D721Med (cell line): Measurements from ENCODE around the gene TENM4.

Source experiments
- DNase-seq: peaks from one replicate; pipeline ENCODE4 v3.0.0; 2011; ENCODE audit warnings: low spot score; ENCODE audit not compliant: insufficient read length
- FAIRE-seq: peaks from 2 replicates; lab custom pipeline; 2011; peaks lifted over from hg19 to GRCh38; lab: Jason Lieb, UNC
- CTCF ChIP-seq: IDR thresholded peaks from 2 replicates; pipeline ENCODE4 v1.5.1; 2012; ENCODE audit warnings: mild to moderate bottlenecking, control low read depth; ENCODE audit not compliant: insufficient read depth; ENCODE audit errors: missing control alignments

TENM4 gene

GRCh38 chr11:79086056-79086455, 354.8 kb downstream of the TENM4 start:
- TF ChIP-seq CTCF = no peak
- DNase-seq (no peak), FAIRE-seq (no peak)

GRCh38 chr11:79084382-79084781, 356.4 kb downstream of the TENM4 start:
- no peak for DNase-seq
- no peak for FAIRE-seq

GRCh38 chr11:79083352-79083751, 357.5 kb downstream of the TENM4 start:
- DNase-seq = no peak
- TF ChIP-seq CTCF = no peak
- no peak for FAIRE-seq

More at GRCh38 chr11:79084382-79084781, 356.4 kb downstream of the TENM4 start:
- no peak for TF ChIP-seq CTCF

- no peak for TF ChIP-seq CTCF
- FAIRE-seq (no peak), DNase-seq (no peak)
Measured at GRCh38 chr11:79082907-79083306, 357.9 kb downstream of the TENM4 start.

GRCh38 chr11:79082280-79082679, 358.6 kb downstream of the TENM4 start:
- no peak for TF ChIP-seq CTCF
- DNase-seq (no peak), FAIRE-seq (no peak)

- FAIRE-seq = no peak
- TF ChIP-seq CTCF = no peak
- DNase-seq = no peak
Measured at GRCh38 chr11:79081471-79082031, 359.3 kb downstream of the TENM4 start.

GRCh38 chr11:79080551-79080950, 360.3 kb downstream of the TENM4 start:
- DNase-seq (no peak), FAIRE-seq (no peak)
- TF ChIP-seq CTCF = no peak
